Muscle of back (tissue), 11 donors: ENCODE results near the gene CDC45. TPM values are rescaled to one million over a fixed set of nuclear protein-coding genes. Genes with fewer than 3 reads are reported as not detected.
A peak's percentile ranks its signal among the peaks of the same experiment; 100 is the strongest.

Source experiments
- DNase-seq, 3 donors: peaks; one replicate each; pipeline versions ENCODE4 v3.0.0 to v3.0.0-alpha.2; 2013
- polyA plus RNA-seq, 10 donors: library from polyadenylated mRNA; unstranded; fragments of 120-200 nt; gene quantifications; one replicate each; pipeline ENCODE4 v1.2.1, GENCODE V29; 2013; ENCODE audit not compliant: insufficient read length in 10 of 10

The CDC45 gene
- polyA plus RNA-seq, 10 donors = 6.6 to 12.6 (median 9.6) TPM

DNA sequence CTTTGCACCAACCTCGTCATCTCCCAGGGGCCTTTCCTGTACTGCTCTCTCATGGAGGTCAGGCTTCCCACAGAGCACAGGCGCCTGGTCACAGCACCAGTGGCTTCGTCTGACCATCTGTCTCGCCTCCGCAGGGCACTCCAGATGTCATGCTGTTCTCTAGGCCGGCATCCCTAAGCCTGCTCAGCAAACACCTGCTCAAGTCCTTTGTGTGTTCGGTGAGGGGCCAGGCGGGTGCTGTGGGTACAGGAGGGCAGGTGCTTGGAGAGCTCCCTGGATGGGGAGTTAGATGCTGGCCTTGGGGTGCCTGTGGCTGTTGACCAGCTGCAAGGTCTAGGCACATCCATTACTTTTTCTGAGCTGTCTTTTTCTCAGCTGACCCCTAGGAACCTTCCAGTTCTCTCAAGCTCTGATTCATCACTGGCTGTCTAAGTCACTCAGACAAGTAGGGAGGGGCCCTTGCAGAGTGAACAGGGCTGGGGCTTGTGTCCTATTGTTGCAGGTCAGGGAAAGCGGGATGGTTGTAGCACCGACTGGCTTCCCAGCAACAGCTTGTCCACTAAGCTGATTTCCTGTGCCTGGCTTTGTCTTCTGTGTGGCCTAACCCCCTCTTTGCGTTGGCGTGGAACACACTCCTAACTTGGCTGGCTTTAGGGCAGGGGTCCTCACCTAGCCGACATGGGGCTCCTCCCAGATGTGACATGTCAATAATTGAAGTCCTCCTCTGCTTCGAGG, 35.3 kb downstream of the CDC45 start:
- DNase-seq = no peak

DNA sequence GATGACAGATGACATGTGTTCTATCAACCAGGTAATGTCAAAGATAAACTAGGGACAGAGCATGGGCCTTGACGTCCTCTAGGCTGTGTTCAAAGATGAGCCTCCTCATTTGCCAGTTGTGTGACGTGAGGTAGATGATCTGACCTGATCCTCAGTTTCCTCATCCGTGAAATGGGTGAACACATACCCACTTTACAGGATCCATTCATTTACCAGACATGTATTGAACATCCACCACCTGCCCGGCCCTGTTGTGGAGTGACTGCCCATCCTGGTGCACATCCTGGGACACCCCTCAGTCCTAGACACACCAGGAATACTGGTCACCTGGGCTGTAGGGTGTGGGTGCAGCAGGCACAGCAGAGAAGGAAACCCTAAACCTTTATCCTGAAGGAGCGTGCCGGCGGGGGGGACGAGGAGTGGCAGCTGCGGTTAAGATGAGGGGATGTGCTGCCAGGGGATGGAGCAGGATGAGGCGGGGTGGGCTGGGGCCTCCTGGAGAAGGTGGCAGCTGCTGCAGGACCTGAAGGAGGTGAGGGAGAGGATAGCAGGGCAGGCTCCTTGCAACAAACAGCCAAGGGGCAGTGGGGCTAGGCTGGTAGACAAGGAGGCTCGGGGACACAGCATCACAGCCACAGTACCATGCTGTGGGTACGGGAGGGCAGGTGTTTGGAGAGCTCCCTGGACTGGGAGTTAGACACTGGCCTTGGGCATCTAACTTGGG, 36.1 kb downstream of the CDC45 start:
- no peak for DNase-seq

DNA sequence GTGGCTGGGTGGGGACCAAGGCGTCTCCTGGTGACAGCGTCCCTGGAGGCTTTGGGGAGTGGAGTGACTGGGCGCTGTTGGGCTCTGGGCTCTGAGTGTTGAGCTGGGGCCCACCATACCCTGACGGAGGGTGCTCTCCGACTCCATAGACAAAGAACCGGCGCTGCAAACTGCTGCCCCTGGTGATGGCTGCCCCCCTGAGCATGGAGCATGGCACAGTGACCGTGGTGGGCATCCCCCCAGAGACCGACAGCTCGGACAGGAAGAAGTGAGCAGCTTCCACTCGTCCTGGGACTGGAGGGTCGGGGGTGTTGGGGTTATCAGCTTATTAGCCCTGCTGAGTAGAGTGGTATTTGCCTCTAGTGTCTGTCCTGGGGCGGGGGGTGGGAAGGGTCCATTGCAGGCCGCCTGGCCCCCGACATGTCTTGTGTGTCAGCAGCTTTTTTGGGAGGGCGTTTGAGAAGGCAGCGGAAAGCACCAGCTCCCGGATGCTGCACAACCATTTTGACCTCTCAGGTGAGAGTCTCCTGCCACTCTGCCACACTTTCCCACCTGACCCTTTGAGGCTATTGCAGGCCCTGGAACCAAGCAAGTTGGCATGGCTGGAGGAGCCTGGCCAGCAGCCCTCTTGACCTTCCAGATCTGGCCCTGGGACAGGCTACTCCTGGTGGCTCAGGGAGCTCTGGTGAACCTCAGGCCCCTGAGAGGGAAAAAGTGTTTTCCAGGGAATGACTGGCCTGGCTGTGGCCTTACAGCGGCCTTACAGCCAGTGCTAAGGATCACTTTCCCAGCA, 36.9 kb downstream of the CDC45 start:
- no peak for DNase-seq

GRCh38 chr22:19517171-19517500, 37.4 kb downstream of the CDC45 start:
- DNase-seq = no peak

DNA sequence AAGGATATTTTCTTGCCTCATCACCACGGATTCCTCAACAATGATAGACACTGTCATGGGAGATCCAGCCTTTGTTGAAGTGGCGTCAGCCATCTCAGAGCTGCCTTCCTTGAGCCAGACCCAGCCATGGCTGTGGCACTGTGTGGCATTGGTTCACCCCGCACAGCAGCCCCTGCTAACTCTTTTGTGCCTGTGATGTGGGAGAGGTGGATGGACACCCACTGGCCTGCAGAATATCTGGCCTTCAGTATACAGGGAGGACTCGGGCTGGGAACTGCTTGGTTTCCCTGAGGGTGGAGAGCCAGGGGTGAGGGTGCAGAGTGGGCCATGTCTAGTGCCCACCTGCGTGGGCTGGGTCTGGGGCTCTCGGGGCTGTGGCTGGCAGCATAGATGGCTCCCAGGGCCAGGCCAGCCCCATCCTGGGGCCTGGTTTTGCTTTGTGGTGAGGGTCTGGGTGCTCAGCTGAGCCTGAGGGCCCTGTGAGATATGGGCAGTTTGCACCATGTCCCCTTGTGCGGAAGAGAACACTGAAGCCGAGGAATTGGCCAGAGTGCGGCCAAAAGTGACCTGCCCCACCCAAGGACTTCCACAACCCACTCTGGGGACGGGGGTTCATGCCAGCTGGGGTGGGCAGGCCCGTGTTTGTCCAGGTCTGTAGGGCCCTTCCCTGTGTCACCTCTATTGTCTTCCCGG, 38.3 kb downstream of the CDC45 start:
- DNase-seq = no peak

DNA sequence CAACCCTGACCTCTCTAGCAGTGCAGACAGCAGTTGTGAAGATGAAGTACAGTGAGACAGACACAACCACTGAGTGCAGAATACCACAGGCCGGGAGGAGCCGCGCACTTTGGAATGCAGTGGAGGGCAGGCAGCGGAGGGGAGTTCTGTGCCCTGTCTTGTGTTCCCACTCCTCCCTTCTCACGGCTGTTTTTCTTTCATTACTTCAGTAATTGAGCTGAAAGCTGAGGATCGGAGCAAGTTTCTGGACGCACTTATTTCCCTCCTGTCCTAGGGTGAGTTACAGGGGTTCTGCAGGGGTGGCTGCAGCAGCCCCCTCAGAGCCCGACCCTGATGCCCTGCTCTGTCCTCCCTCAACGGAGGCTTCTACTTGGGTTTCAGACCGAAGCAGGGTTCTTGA, 38.9 kb downstream of the CDC45 start:
- no peak for DNase-seq

- peak in 2 of 3 donors; percentile 24 to 52 for DNase-seq
Measured at GRCh38 chr22:19519041-19519926, 39.6 kb downstream of the CDC45 start.

DNA sequence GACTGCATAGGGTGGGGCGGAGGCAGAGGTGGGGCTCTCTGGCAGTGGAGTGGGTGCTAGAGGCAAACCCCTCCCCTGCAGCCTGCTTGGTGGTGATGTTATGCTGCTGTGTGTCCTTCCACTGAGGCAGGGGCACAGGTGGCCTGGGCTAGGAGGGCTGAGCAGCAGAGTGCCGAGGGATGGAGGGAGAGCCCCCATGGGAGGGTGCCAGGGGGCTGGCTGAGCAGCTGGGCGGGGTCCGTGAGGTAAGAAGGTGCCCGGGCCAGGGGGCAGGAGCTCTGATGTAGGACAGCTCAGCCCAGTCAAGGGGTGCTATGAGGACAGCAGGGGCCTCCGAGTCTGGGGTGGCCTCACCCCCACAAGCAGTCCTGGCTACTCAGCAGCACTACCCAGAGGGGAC, 40.3 kb downstream of the CDC45 start:
- no peak for DNase-seq

- DNase-seq = no peak
Measured at GRCh38 chr22:19520566-19521305, 41.0 kb downstream of the CDC45 start.

GRCh38 chr22:19522190-19522880, 42.6 kb downstream of the CDC45 start:
- DNase-seq = peak in 2 of 3 donors; percentile 38 to 56

GRCh38 chr22:19522881-19523239, 43.1 kb downstream of the CDC45 start:
- DNase-seq = no peak

GRCh38 chr22:19523240-19524169, 43.8 kb downstream of the CDC45 start:
- peak in 1 of 3 donors; percentile 61 for DNase-seq

GRCh38 chr22:19524170-19525115, 44.7 kb downstream of the CDC45 start, which contains the start of gene CLDN5:
Gene CLDN5, minus strand, starts transcription at chr22:19524410. Its CDS starts 155 bp downstream, at chr22:19524255.
- peak in 2 of 3 donors; percentile 42 to 72 for DNase-seq

GRCh38 chr22:19525116-19525660, 45.5 kb downstream of the CDC45 start:
- no peak for DNase-seq

DNA sequence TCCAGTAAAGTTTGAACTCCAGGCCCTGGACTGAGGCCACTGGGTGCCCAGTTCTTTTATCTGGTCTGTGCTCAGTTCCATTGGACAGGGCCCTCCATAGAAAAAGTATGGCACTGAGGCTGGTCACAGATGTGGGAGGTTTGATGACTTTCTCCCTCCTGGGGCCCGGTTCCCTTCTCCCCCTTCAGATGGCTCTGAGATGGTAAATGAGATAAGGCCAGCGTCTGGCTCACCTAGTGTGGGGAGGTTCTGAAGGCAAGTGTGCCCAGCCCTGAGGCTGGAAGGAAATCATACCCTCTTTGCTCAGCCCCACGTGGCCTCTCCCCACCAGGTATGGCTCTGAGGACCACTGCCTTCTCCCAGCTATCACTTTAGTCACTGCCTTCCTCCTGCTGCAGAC, 45.9 kb downstream of the CDC45 start:
- DNase-seq = no peak

DNA sequence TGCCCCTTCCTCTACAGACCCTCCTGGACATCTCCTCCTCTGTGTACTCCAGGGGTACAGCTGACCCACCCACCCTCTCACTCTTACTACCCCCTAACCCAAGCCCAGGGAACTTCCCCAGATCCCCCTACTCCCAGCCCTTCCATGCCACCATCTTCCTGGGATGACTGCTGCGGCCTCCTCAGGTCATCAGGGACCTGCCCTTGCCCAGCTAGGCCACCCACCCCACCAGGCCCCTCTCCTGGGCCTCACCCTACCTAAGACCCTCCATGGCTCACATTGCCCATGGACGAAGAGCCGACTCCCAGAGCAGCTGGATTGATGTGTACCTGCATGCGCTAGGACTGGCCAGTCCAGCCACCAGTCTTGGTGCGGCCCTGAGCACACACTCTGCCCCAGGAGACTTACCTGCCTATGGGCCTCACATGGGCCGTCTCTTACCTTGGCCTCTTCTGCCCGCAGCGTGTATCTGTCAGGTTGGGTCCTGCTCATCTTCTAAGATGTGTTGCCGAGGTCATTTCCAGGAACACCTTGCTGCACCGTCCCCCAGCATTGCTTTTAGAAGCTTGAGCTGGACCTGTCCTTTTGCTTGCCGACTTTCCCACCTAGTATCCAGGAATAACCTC, 46.5 kb downstream of the CDC45 start:
- no peak for DNase-seq
